Forelimb muscle (tissue), 1 donor: ENCODE results near the gene DSP. TPM values are rescaled to one million over a fixed set of nuclear protein-coding genes. Genes with fewer than 3 reads are reported as not detected.

Experiments
- DNase-seq: peaks from one replicate; pipeline ENCODE4 v3.0.0-alpha.2; 2013; ENCODE audit warnings: low read depth
- polyA plus RNA-seq: library from polyadenylated mRNA; unstranded; fragments of 120-200 nt; gene quantifications from one replicate; pipeline ENCODE4 v1.2.1, GENCODE V29; 2013; ENCODE audit not compliant: insufficient read length

DSP gene
- polyA plus RNA-seq, 1 donor, result 2.4 TPM

- DNase-seq, result no peak
Measured at GRCh38 chr6:7559651-7560385, 18.3 kb downstream of the DSP start.

GRCh38 chr6:7561153-7561964, 19.9 kb downstream of the DSP start:
- no peak for DNase-seq

- no peak for DNase-seq
Measured at GRCh38 chr6:7562769-7563168, 21.3 kb downstream of the DSP start.

- no peak for DNase-seq
Measured at GRCh38 chr6:7566107-7566506, 24.6 kb downstream of the DSP start.

GRCh38 chr6:7566617-7567173, 25.2 kb downstream of the DSP start:
- DNase-seq, result no peak

GRCh38 chr6:7568021-7568420, 26.6 kb downstream of the DSP start:
- no peak for DNase-seq

GRCh38 chr6:7569082-7569481, 27.6 kb downstream of the DSP start:
- no peak for DNase-seq

- DNase-seq, result no peak
Measured at GRCh38 chr6:7572213-7572943, 30.9 kb downstream of the DSP start.

GRCh38 chr6:7574500-7574899, 33.0 kb downstream of the DSP start:
- no peak for DNase-seq

GRCh38 chr6:7578516-7578915, 37.0 kb downstream of the DSP start:
- DNase-seq, result no peak

GRCh38 chr6:7578931-7579330, 37.5 kb downstream of the DSP start:
- no peak for DNase-seq

GRCh38 chr6:7579851-7580250, 38.4 kb downstream of the DSP start:
- DNase-seq, result no peak

- no peak for DNase-seq
Measured at GRCh38 chr6:7580537-7580926, 39.1 kb downstream of the DSP start.

- no peak for DNase-seq
Measured at GRCh38 chr6:7580927-7581618, 39.6 kb downstream of the DSP start.

- DNase-seq, result no peak
Measured at GRCh38 chr6:7585287-7585930, 43.9 kb downstream of the DSP start.

GRCh38 chr6:7587631-7588100, 46.2 kb downstream of the DSP start:
- DNase-seq, result no peak

- DNase-seq, result no peak
Measured at GRCh38 chr6:7588506-7588905, 47.0 kb downstream of the DSP start.

- no peak for DNase-seq
Measured at GRCh38 chr6:7589221-7589620, 47.8 kb downstream of the DSP start.

GRCh38 chr6:7589949-7590917, 48.8 kb downstream of the DSP start, which contains the start of gene SNRNP48:
Gene SNRNP48 (plus strand): TSS chr6:7590198. CDS start chr6:7590258, 60 bp downstream.
- peak; percentile 85 for DNase-seq

- DNase-seq, result no peak
Measured at GRCh38 chr6:7590918-7591302, 49.4 kb downstream of the DSP start.
